H1 (cell line): ENCODE results near the gene RMC1. TPM values are rescaled to one million over a fixed set of nuclear protein-coding genes. Genes with fewer than 3 reads are reported as not detected.

Experiments
- ATF3 ChIP-seq: IDR thresholded peaks from 2 replicates; pipeline ENCODE4 v1.6.1; 2011; ENCODE audit warnings: low read depth, mild to moderate bottlenecking, low read length; ENCODE audit not compliant: insufficient read depth
- CHD7 ChIP-seq: fragments of 300-600 bp; sonication (generic); IDR thresholded peaks from 2 replicates; pipeline ENCODE4 v1.7.1; 2012; ENCODE audit warnings: low read length, moderate library complexity, mild to moderate bottlenecking, inconsistent platforms; ENCODE audit not compliant: insufficient replicate concordance
- EZH2 ChIP-seq: fragments of 200-600 bp; sonication (generic); IDR thresholded peaks from 2 replicates; pipeline ENCODE4 v1.7.1; 2012; ENCODE audit warnings: low read depth, mild to moderate bottlenecking, moderate library complexity, low read length, inconsistent platforms; ENCODE audit not compliant: severe bottlenecking
- GTF2F1 ChIP-seq: IDR thresholded peaks from 2 replicates; pipeline ENCODE4 v1.6.1; 2012; ENCODE audit warnings: low read depth, low read length, improper control_type of control experiment, borderline replicate concordance
- MAFK ChIP-seq: IDR thresholded peaks from 2 replicates; pipeline ENCODE4 v1.6.1; 2012; ENCODE audit warnings: low read depth, mild to moderate bottlenecking, improper control_type of control experiment, low read length
- polyA plus RNA-seq, 7 experiments: library from polyadenylated mRNA; depleted of rRNA in 3 of 7; stranded (reverse) in 5 of 7; unstranded in 2 of 7; fragments of >200 nt in 5 of 7; fragments of 200-250 nt in 2 of 7; gene quantifications; 1 replicate in 5 of 7; 2 replicates in 1 of 7; 4 replicates in 1 of 7; pipeline versions ENCODE4 v1.2.1 to v1.2.3, GENCODE V29; 2011 to 2013; ENCODE audit warnings: missing spikeins in 2 of 7, mixed read lengths in 2 of 7
- total RNA-seq: library from RNA; stranded (reverse); fragmentation: NEBNext Ultra II Directional; extraction: Animal tissue kit (Norgen Biotek cat#: 25700); gene quantifications from 2 replicates; pipeline ENCODE4 v1.2.1, GENCODE V29; 2021

The RMC1 gene
- total and polyA plus RNA-seq, 2 of the 8 experiments (the other 6 are each of a cell fraction or from before 2014, with no cell fraction given) = 16.4 to 20.1 TPM

GRCh38 chr18:23545247-23545789, 42.0 kb downstream of the RMC1 start (continued):
- TF ChIP-seq CHD7 (no peak), GTF2F1 (no peak), ATF3 (no peak), MAFK (no peak), EZH2 (no peak)
